Activated CD8-positive, alpha-beta T cell treated with anti-CD3 and anti-CD28 coated beads for 36 hours (primary cell): Measurements from ENCODE around the gene SSBP1. TPM values are rescaled to one million over a fixed set of nuclear protein-coding genes. Genes with fewer than 3 reads are reported as not detected.

Source experiments
- ATAC-seq: fragments of 200-7000 bp; cut with Tn5 transposase; one replicate; pipeline ENCODE4 v1.10.0; 2021; ENCODE audit warnings: mild to moderate bottlenecking, moderate library complexity
- CTCF ChIA-PET: fragments of 350-600 bp; sonication (Branson Sonifier 250); formaldehyde crosslinking; loops from one replicate; lab custom pipeline; 2021; ENCODE audit warnings: antibody characterized with exemption; lab: Charles Lee
- POLR2A ChIA-PET: fragments of 350-600 bp; sonication (Branson Sonifier 250); formaldehyde crosslinking; loops from one replicate; lab custom pipeline; 2021; ENCODE audit warnings: antibody characterized with exemption; lab: Charles Lee
- DNase-seq: peaks from one replicate; pipeline ENCODE4 v3.0.0-alpha.2; 2020
- H3K27ac Mint-ChIP-seq: one replicate; pipeline ENCODE4 v1.8.0; 2021; ENCODE audit warnings: mild to moderate bottlenecking, mixed read lengths
- H3K27me3 Mint-ChIP-seq: one replicate; pipeline ENCODE4 v1.8.0; 2021; ENCODE audit warnings: mixed read lengths
- H3K36me3 Mint-ChIP-seq: one replicate; pipeline ENCODE4 v1.8.0; 2021; ENCODE audit warnings: low read depth, mixed read lengths
- H3K4me1 Mint-ChIP-seq: one replicate; pipeline ENCODE4 v1.8.0; 2021; ENCODE audit warnings: low read depth, mixed read lengths
- H3K4me3 Mint-ChIP-seq: one replicate; pipeline ENCODE4 v1.8.0; 2021; ENCODE audit warnings: mild to moderate bottlenecking, moderate library complexity, mixed read lengths
- H3K9me3 Mint-ChIP-seq: one replicate; pipeline ENCODE4 v1.8.0; 2021; ENCODE audit warnings: mixed read lengths
- CTCF ChIP-seq: fragments of 200-600 bp; IDR thresholded peaks from one replicate; pipeline ENCODE4 v1.8.0; 2022; ENCODE audit warnings: antibody characterized with exemption, mild to moderate bottlenecking
- intact Hi-C: fragments of 100-400 bp; cut with micrococcal nuclease; formaldehyde crosslinking; loops from one replicate; pipeline ENCODE4 v1.10.0; 2022
- total RNA-seq, 2 experiments: library from RNA; stranded (reverse); gene quantifications; one replicate each; pipeline ENCODE4 v1.2.3, GENCODE V29; 2021

SSBP1 gene
- total RNA-seq, 2 experiments from 2014 or later: 247 to 249 TPM

GRCh38 chr7:141788296-141788695 is 50.1 kb downstream of the SSBP1 start:
- Mint-ChIP-seq H3K36me3 (peaks cover 13% of the 10 kb centered on the region), H3K27me3 (no peaks in the 10 kb centered on the region), H3K4me3 (no peak overlapping the region), H3K4me1 (no peaks in the 10 kb centered on the region), H3K27ac (no peak overlapping the region), H3K9me3 (no peaks in the 10 kb centered on the region)
- CTCF ChIA-PET: interaction anchor here (1.5 kb wide), 1 partner anchor 27 kb away, joined by 3 read pairs; no protein-coding TSS in a partner anchor
- intact Hi-C loops: no loop called here
- no peak for ATAC-seq
- no peak for DNase-seq
- TF ChIP-seq CTCF: no peak
- POLR2A ChIA-PET: no interaction called here

- no peak for TF ChIP-seq CTCF
- POLR2A ChIA-PET: no interaction called here
- no peaks in the 10 kb centered on the region for H3K9me3 Mint-ChIP-seq
- no peaks in the 10 kb centered on the region for H3K4me1 Mint-ChIP-seq
- peaks cover 13% of the 10 kb centered on the region for H3K36me3 Mint-ChIP-seq
- DNase-seq: no peak
- intact Hi-C loops: no loop called here
- CTCF ChIA-PET: no interaction called here
- H3K27me3 Mint-ChIP-seq: no peaks in the 10 kb centered on the region
- no peak within 1 kb of the TSS for H3K27ac Mint-ChIP-seq
- no peak for ATAC-seq
- no peak within 1 kb of the TSS for H3K4me3 Mint-ChIP-seq
These were observed 51.8 kb downstream of the SSBP1 start, which contains the start of gene TAS2R5 for GRCh38 chr7:141789917-141790316. Gene TAS2R5 (plus strand): TSS chr7:141790217. CDS start chr7:141790362, 145 bp downstream.

- DNase-seq (no peak), ATAC-seq (no peak)
- Mint-ChIP-seq H3K36me3 (peaks cover 11% of the 10 kb centered on the region), H3K4me3 (no peak overlapping the region), H3K9me3 (no peaks in the 10 kb centered on the region), H3K27ac (no peak overlapping the region), H3K27me3 (no peaks in the 10 kb centered on the region), H3K4me1 (no peaks in the 10 kb centered on the region)
- ChIA-PET CTCF (no interaction called here), POLR2A (no interaction called here)
- no peak for TF ChIP-seq CTCF
- intact Hi-C loops: no loop called here
These were observed 54.4 kb downstream of the SSBP1 start for GRCh38 chr7:141792526-141792925.

Other genes with a start within 250 kb of the SSBP1 start
- 10 to 100 TPM; 70.1 to 73.7 TPM for gene AGK, start 186.9 kb upstream of the SSBP1 start, total RNA-seq
- 10 to 100 TPM; 28.6 to 32.2 TPM for gene DENND11, start 36.2 kb upstream of the SSBP1 start, total RNA-seq
- gene WEE2, start 30.0 kb upstream of the SSBP1 start, total RNA-seq: not detected
- 1 to 10 TPM in 1 of 2 experiments, under 1 TPM in 1; 0.94 to 1.0 TPM for gene TAS2R3, start 25.7 kb downstream of the SSBP1 start, total RNA-seq
- under 1 TPM; 0.43 to 0.54 TPM for gene TAS2R4, start 38.3 kb downstream of the SSBP1 start, total RNA-seq
- gene TAS2R5, start 51.9 kb downstream of the SSBP1 start, total RNA-seq: 1 to 10 TPM in 1 of 2 experiments, under 1 TPM in 1; 0.83 to 1.8 TPM
- not detected for gene PRSS37, start 103.1 kb downstream of the SSBP1 start, total RNA-seq
- gene OR9A4, start 178.0 kb downstream of the SSBP1 start, total RNA-seq: not detected
- gene CLEC5A, start 208.6 kb downstream of the SSBP1 start, total RNA-seq: not detected
- gene TAS2R38, start 235.4 kb downstream of the SSBP1 start, total RNA-seq: not detected